GM18498 (cell line): ENCODE measurements around the gene POLR1G.

Experiments
- ATAC-seq: cut with Tn5 transposase; IDR thresholded peaks from one replicate; pipeline ENCODE4 v1.9.1; 2021; ENCODE audit warnings: mild to moderate bottlenecking, moderate library complexity; ENCODE audit not compliant: unreplicated experiment

Gene POLR1G

GRCh38 chr19:45443462-45444317, 37.2 kb downstream of the POLR1G start:
- no peak for ATAC-seq

GRCh38 chr19:45444318-45445041, 38.0 kb downstream of the POLR1G start:
- peak; percentile 53 for ATAC-seq

GRCh38 chr19:45445139-45445538, 38.7 kb downstream of the POLR1G start:
- ATAC-seq: no peak

GRCh38 chr19:45446295-45446694, 39.9 kb downstream of the POLR1G start:
- no peak for ATAC-seq

GRCh38 chr19:45446944-45447343, 40.5 kb downstream of the POLR1G start:
- no peak for ATAC-seq

GRCh38 chr19:45448425-45448756, 41.9 kb downstream of the POLR1G start:
- no peak for ATAC-seq

- no peak for ATAC-seq
These were observed 42.4 kb downstream of the POLR1G start for GRCh38 chr19:45448887-45449299.

- ATAC-seq: no peak
These were observed 43.5 kb downstream of the POLR1G start for GRCh38 chr19:45450012-45450333.

- ATAC-seq: peak; percentile 32
These were observed 44.8 kb downstream of the POLR1G start for GRCh38 chr19:45451131-45451849.

GRCh38 chr19:45451850-45452387, 45.5 kb downstream of the POLR1G start:
- ATAC-seq: no peak

GRCh38 chr19:45455707-45456499, 49.5 kb downstream of the POLR1G start:
- ATAC-seq: no peak

GRCh38 chr19:45456500-45456815, 50.0 kb downstream of the POLR1G start:
- no peak for ATAC-seq

- no peak for ATAC-seq
These were observed 51.3 kb downstream of the POLR1G start for GRCh38 chr19:45457776-45458175.
